Mucosa of descending colon (tissue), 3 donors: ENCODE data around the gene CASTOR1. TPM values are rescaled to one million over a fixed set of nuclear protein-coding genes. Genes with fewer than 3 reads are reported as not detected.

Experiments
- ATAC-seq: fragments of 200-7000 bp; cut with Tn5 transposase; one replicate; pipeline ENCODE4 v1.9.1; 2020; ENCODE audit warnings: mild to moderate bottlenecking, moderate library complexity
- DNase-seq, 3 donors: peaks; one replicate each; pipeline ENCODE4 v3.0.0-alpha.2; 2020
- H3K36me3 ChIP-seq: fragments of 200-600 bp; one replicate; pipeline ENCODE4 v1.8.0; 2021; ENCODE audit warnings: low read depth, mild to moderate bottlenecking
- H3K4me1 ChIP-seq: fragments of 200-600 bp; one replicate; pipeline ENCODE4 v1.8.0; 2021; ENCODE audit warnings: low read depth, mild to moderate bottlenecking
- H3K4me3 ChIP-seq: fragments of 200-600 bp; one replicate; pipeline ENCODE4 v1.8.0; 2021; ENCODE audit warnings: mild to moderate bottlenecking
- H3K9me3 ChIP-seq: fragments of 200-600 bp; one replicate; pipeline ENCODE4 v1.8.0; 2021; ENCODE audit warnings: mild to moderate bottlenecking
- CTCF ChIP-seq: fragments of 200-600 bp; IDR thresholded peaks from one replicate; pipeline ENCODE4 v1.8.0; 2022; ENCODE audit warnings: antibody characterized with exemption, mild to moderate bottlenecking
- intact Hi-C, 2 donors: fragments of 100-400 bp; cut with DNase I in 1 of 2; cut with micrococcal nuclease in 1 of 2; formaldehyde crosslinking; loops; one replicate each; pipeline versions ENCODE4 v1.11.0 to v1.11.1; 2022; cut with DNase I, micrococcal nuclease
- total RNA-seq, 3 donors: library from RNA; stranded (reverse); fragmentation: NEBNext Ultra II Directional in 2 of 3; extraction: Animal tissue kit (Norgen Biotek cat#: 25700) in 2 of 3; gene quantifications; one replicate each; pipeline versions ENCODE4 v1.2.1 to v1.2.4, GENCODE V29; 2021 to 2023
- donor health status: DM: no; HTN: no; CAD: no; lungs with moderate emphysema.
- donor health status: DM: no; HTN: no; CAD: no.
- donor health status: DM: no; HTN: yes; CAD: no.

CASTOR1 gene
- total RNA-seq, 3 donors from 2014 or later = 6.1 to 8.4 (median 7.6) TPM

GRCh38 chr22:30262112-30262511 lies 27.2 kb downstream of the CASTOR1 start:
- no peaks in the 10 kb centered on the region for H3K9me3 ChIP-seq
- DNase-seq = no peak
- no peaks in the 10 kb centered on the region for H3K36me3 ChIP-seq
- H3K4me1 ChIP-seq = peaks cover 6% of the 10 kb centered on the region
- intact Hi-C loops = no loop called here
- no peak for TF ChIP-seq CTCF
- no peak overlapping the region for H3K4me3 ChIP-seq
- ATAC-seq = no peak

GRCh38 chr22:30261134-30261533 lies 28.2 kb downstream of the CASTOR1 start:
- Histone ChIP-seq H3K4me1 (peaks cover 7% of the 10 kb centered on the region), H3K4me3 (no peak overlapping the region), H3K9me3 (no peaks in the 10 kb centered on the region), H3K36me3 (no peaks in the 10 kb centered on the region)
- intact Hi-C loops = no loop called here
- ATAC-seq (no peak), DNase-seq (no peak)
- TF ChIP-seq CTCF = no peak

GRCh38 chr22:30260682-30261081 lies 28.6 kb downstream of the CASTOR1 start:
- no peak overlapping the region for H3K4me3 ChIP-seq
- H3K9me3 ChIP-seq = no peaks in the 10 kb centered on the region
- no peaks in the 10 kb centered on the region for H3K36me3 ChIP-seq
- no peak for DNase-seq
- peaks cover 11% of the 10 kb centered on the region for H3K4me1 ChIP-seq
- intact Hi-C loops = no loop called here
- no peak for TF ChIP-seq CTCF
- ATAC-seq = no peak

GRCh38 chr22:30260276-30260675 lies 29.0 kb downstream of the CASTOR1 start:
- ATAC-seq = no peak
- TF ChIP-seq CTCF = no peak
- Histone ChIP-seq H3K4me3 (no peak overlapping the region), H3K36me3 (no peaks in the 10 kb centered on the region), H3K9me3 (no peaks in the 10 kb centered on the region), H3K4me1 (peaks cover 12% of the 10 kb centered on the region)
- no peak for DNase-seq
- intact Hi-C loops = no loop called here

GRCh38 chr22:30254314-30254713 lies 35.0 kb downstream of the CASTOR1 start:
- DNase-seq = no peak
- no peaks in the 10 kb centered on the region for H3K36me3 ChIP-seq
- TF ChIP-seq CTCF = no peak
- intact Hi-C loops = loop anchor here in 1 of 2 donors (2.0 kb wide), 1 partner anchor 146 kb away; no protein-coding TSS in a partner anchor
- no peak overlapping the region for H3K4me3 ChIP-seq
- no peaks in the 10 kb centered on the region for H3K9me3 ChIP-seq
- no peak for ATAC-seq
- H3K4me1 ChIP-seq = peaks cover 26% of the 10 kb centered on the region
